Measurements from ENCODE around the gene C19orf67.

DNA sequence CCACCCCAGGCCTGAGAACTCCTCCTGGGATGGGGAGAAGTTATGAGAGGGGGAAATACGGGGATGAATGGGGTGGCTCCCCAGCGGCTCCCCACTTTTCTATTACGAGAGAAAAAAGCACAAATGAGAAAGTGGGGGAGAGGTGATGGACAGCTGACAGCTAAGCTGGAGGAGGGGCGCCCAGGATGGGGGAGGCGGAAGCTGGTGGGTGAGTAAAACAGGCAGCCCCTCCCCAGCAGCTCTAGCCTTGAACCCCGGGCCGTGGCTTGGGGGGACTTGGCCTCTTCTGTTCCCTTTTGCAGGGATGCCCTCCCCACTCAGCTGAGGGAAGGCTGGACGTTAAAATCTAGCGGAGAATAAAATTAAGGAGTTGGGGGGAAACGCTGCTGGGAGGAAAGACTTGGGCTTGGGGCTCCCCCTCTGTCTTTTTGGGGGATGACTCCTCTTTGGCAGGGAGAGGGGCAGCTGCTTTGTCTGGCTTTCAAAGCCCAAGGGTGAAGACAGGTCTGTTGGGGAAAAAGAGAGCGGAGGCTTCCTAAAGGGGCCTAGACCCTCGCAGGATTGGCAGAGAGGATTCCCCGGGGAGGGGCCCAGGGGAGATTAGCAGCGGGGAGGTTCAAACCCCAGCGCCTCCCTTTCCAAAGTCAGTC is 6.4 kb upstream of the C19orf67 start:
- TF ChIP-seq, protein P1, sequence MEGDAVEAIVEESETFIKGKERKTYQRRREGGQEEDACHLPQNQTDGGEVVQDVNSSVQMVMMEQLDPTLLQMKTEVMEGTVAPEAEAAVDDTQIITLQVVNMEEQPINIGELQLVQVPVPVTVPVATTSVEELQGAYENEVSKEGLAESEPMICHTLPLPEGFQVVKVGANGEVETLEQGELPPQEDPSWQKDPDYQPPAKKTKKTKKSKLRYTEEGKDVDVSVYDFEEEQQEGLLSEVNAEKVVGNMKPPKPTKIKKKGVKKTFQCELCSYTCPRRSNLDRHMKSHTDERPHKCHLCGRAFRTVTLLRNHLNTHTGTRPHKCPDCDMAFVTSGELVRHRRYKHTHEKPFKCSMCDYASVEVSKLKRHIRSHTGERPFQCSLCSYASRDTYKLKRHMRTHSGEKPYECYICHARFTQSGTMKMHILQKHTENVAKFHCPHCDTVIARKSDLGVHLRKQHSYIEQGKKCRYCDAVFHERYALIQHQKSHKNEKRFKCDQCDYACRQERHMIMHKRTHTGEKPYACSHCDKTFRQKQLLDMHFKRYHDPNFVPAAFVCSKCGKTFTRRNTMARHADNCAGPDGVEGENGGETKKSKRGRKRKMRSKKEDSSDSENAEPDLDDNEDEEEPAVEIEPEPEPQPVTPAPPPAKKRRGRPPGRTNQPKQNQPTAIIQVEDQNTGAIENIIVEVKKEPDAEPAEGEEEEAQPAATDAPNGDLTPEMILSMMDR (conservative IDR thresholded peaks at IDR 0.05; ENCODE audit: low read depth, low read length) = no peak
- TF ChIP-seq RCOR1 (IDR thresholded peaks at IDR 0.05; ENCODE audit: insufficient replicate concordance, low read length) = no peak
- no peak for TF ChIP-seq POLR2A (IDR thresholded peaks at IDR 0.05; ENCODE audit: low read depth, low read length)
- TF ChIP-seq RAD21 (IDR thresholded peaks at IDR 0.05; ENCODE audit: low read length) = no peak
- TF ChIP-seq, protein P2, sequence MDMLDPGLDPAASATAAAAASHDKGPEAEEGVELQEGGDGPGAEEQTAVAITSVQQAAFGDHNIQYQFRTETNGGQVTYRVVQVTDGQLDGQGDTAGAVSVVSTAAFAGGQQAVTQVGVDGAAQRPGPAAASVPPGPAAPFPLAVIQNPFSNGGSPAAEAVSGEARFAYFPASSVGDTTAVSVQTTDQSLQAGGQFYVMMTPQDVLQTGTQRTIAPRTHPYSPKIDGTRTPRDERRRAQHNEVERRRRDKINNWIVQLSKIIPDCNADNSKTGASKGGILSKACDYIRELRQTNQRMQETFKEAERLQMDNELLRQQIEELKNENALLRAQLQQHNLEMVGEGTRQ (IDR thresholded peaks at IDR 0.05; ENCODE audit: low read depth, low read length) = no peak
- no peak for TF ChIP-seq SMC3 (IDR thresholded peaks at IDR 0.05; ENCODE audit: low read depth, low read length)
- TF ChIP-seq RFX5 (IDR thresholded peaks at IDR 0.05; ENCODE audit: low read depth, low read length) = no peak
- TF ChIP-seq FOS (IDR thresholded peaks at IDR 0.05; ENCODE audit: low read depth, low read length) = no peak
- no peak for TF ChIP-seq MXI1 (IDR thresholded peaks at IDR 0.05; ENCODE audit: borderline replicate concordance, low read depth, low read length)
- TF ChIP-seq BHLHE40 (IDR thresholded peaks at IDR 0.05; ENCODE audit: low read depth, low read length) = no peak
- no peak for TF ChIP-seq CEBPB (IDR thresholded peaks at IDR 0.05; ENCODE audit: low read depth, low read length)
- TF ChIP-seq CHD1 (IDR thresholded peaks at IDR 0.05; ENCODE audit: low read depth, low read length) = no peak
- no peak for TF ChIP-seq MAZ (IDR thresholded peaks at IDR 0.05; ENCODE audit: borderline replicate concordance, low read depth, low read length)
- TF ChIP-seq MAFK (IDR thresholded peaks at IDR 0.05; ENCODE audit: low read depth, low read length) = no peak

All from IMR-90 (cell line).